ENCODE results near the gene SCN2B.

SCN2B gene

GRCh38 chr11:118139578-118139977 lies 36.9 kb downstream of the SCN2B start:
- no peak for TF ChIP-seq CTCF (IDR thresholded peaks at IDR 0.05)
- Histone ChIP-seq H3K27ac (no peak overlapping the region), H3K27me3 (peaks cover 16% of the 10 kb centered on the region)

GRCh38 chr11:118138839-118139420 lies 37.5 kb downstream of the SCN2B start:
- no peaks in the 10 kb centered on the region for H3K9me3 ChIP-seq
- H3K27me3 ChIP-seq: peaks cover 12% of the 10 kb centered on the region
- H3K4me1 ChIP-seq (ENCODE audit: control insufficient read depth in 1 of 2, insufficient read depth in 1 of 2, low read depth in 1 of 2, low read length in 1 of 2): peaks cover 16 to 17% of the 10 kb centered on the region in 2 experiments
- no peak overlapping the region for H3K4me3 ChIP-seq (ENCODE audit: low read depth in 1 of 2, low read length in 1 of 2)
- no peak for TF ChIP-seq CTCF (IDR thresholded peaks at IDR 0.05)
- H3K27ac ChIP-seq: no peak overlapping the region
- no peaks in the 10 kb centered on the region for H3K36me3 ChIP-seq

More at GRCh38 chr11:118139578-118139977, 36.9 kb downstream of the SCN2B start:
- H3K4me3 ChIP-seq (ENCODE audit: low read depth in 1 of 2, low read length in 1 of 2): no peak overlapping the region
- H3K9me3 ChIP-seq: no peaks in the 10 kb centered on the region
- H3K4me1 ChIP-seq (ENCODE audit: control insufficient read depth in 1 of 2, insufficient read depth in 1 of 2, low read depth in 1 of 2, low read length in 1 of 2): peaks cover 16 to 17% of the 10 kb centered on the region in 2 experiments
- no peaks in the 10 kb centered on the region for H3K36me3 ChIP-seq

DNA sequence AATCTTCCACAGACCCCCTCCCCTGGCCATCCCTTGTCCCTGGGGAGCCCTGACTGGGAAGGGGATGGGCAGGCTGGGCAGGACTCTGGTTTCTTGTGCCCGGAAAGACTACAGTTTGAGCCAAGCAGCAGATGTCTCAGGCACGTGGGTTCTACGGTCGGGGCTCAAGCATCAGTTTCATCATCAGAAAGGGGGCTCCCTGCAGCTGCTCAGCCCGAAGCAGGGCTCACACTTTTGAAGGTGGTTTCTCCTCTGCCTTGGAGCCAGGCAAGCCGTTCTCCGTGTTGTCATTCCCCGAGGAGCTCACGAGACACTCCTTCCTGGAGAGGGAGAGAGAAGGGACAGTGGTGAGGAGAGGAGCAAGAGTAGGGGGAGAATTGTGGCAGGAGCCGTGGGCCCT lies 39.6 kb downstream of the SCN2B start:
- H3K27ac ChIP-seq: no peak overlapping the region
- H3K9me3 ChIP-seq: no peaks in the 10 kb centered on the region
- no peak for TF ChIP-seq CTCF (IDR thresholded peaks at IDR 0.05)
- no peak overlapping the region for H3K4me3 ChIP-seq (ENCODE audit: low read depth in 1 of 2, low read length in 1 of 2)
- H3K27me3 ChIP-seq: peaks cover 12% of the 10 kb centered on the region
- no peaks in the 10 kb centered on the region for H3K4me1 ChIP-seq (ENCODE audit: control insufficient read depth in 1 of 2, insufficient read depth in 1 of 2, low read depth in 1 of 2, low read length in 1 of 2)
- H3K36me3 ChIP-seq: no peaks in the 10 kb centered on the region

DNA sequence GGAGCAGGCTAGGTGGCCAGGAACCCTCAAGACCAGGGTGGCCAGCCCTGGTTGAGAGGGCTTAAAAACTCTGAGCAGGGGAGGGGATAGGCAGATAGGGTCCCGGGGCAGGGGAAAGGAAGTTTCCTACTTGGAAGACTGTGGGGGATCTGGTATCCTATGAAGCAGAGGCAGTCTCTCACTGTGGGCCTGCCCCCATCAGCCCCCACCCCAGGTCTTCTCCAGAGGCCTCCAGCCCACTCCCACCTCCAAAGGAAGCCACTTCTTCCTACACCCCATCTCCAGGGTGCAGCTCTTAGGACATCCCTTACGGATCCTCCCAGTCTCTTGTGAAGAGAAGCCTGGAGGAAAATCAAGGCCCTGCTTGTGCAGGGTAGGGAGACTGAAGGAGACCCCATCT lies 40.1 kb downstream of the SCN2B start:
- no peaks in the 10 kb centered on the region for H3K36me3 ChIP-seq
- no peak for TF ChIP-seq CTCF (IDR thresholded peaks at IDR 0.05)

GRCh38 chr11:118135796-118136165 lies 40.7 kb downstream of the SCN2B start:
- H3K4me3 ChIP-seq (ENCODE audit: low read depth in 1 of 2, low read length in 1 of 2): no peak overlapping the region
- no peaks in the 10 kb centered on the region for H3K4me1 ChIP-seq (ENCODE audit: control insufficient read depth in 1 of 2, insufficient read depth in 1 of 2, low read depth in 1 of 2, low read length in 1 of 2)
- H3K36me3 ChIP-seq: no peaks in the 10 kb centered on the region
- no peak for TF ChIP-seq CTCF (IDR thresholded peaks at IDR 0.05)
- no peak overlapping the region for H3K27ac ChIP-seq
- peaks cover 12% of the 10 kb centered on the region for H3K27me3 ChIP-seq
- H3K9me3 ChIP-seq: no peaks in the 10 kb centered on the region

More for the DNA sequence above, 40.1 kb downstream of the SCN2B start:
- no peaks in the 10 kb centered on the region for H3K9me3 ChIP-seq
- H3K4me3 ChIP-seq (ENCODE audit: low read depth in 1 of 2, low read length in 1 of 2): no peak overlapping the region
- no peaks in the 10 kb centered on the region for H3K4me1 ChIP-seq (ENCODE audit: control insufficient read depth in 1 of 2, insufficient read depth in 1 of 2, low read depth in 1 of 2, low read length in 1 of 2)
- H3K27ac ChIP-seq: no peak overlapping the region
- peaks cover 12% of the 10 kb centered on the region for H3K27me3 ChIP-seq

All from neutrophil (primary cell).